HUDEP-2 (cell line): Measurements from ENCODE around the gene SLC29A1.
"Not testable (repeated sequence)": the region's sequence is repeated elsewhere in the genome, so short reads cannot be mapped to it uniquely, and the experiment has no call there.

ENCODE experiments used
- DNase-seq, 76 experiments: peaks; one replicate each; lab custom pipeline; 2025; ENCODE audit not compliant: unreplicated experiment in 76 of 76; lab: John Stamatoyannopoulos, UW

SLC29A1 gene

GRCh38 chr6:44193307-44193910 is 30.0 kb upstream of the SLC29A1 start:
- no peak for DNase-seq

GRCh38 chr6:44194326-44194725 is 29.1 kb upstream of the SLC29A1 start:
- DNase-seq: no peak

DNA sequence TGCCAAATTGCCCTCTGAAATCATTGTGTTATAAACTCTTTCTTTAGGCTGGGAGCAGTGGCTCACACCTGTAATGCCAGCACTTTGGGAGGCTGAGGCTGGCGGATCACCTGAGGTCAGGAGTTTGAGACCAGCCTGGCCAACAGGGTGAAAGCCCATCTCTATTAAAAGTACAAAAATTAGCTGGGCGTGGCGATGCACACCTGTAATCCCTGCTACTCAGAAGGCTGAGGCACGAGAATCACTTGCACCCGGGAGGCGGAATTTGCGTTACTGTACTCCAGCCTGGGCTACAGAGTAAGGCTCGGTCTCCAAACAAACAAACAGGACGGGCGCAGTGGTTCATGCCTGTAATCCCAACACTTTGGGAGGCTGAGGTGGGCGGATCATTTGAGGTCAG is 27.0 kb upstream of the SLC29A1 start:
- not testable (repeated sequence) for DNase-seq

GRCh38 chr6:44198684-44199083 is 24.7 kb upstream of the SLC29A1 start:
- DNase-seq: no peak

DNA sequence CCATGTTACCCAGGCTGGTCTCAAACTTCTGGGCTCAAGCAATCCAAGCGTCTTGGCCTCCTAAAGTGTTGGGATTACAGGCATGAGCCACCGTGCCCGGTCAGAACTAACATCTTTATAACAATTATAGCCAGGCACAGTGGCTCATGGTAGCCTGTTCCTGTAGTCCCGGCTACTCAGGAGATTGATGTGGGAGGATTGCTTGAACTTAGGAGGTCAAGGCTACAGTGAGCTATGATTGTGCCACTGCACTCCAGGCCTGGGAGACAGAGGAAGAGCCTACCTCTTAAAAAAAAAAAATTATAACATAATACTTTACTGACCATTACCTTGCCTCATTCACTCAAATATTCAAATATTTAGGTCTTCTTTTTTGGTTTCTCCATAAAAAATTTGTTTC is 23.5 kb upstream of the SLC29A1 start:
- DNase-seq: no peak

- DNase-seq: no peak
These were observed 22.2 kb upstream of the SLC29A1 start for GRCh38 chr6:44201200-44201599.

DNA sequence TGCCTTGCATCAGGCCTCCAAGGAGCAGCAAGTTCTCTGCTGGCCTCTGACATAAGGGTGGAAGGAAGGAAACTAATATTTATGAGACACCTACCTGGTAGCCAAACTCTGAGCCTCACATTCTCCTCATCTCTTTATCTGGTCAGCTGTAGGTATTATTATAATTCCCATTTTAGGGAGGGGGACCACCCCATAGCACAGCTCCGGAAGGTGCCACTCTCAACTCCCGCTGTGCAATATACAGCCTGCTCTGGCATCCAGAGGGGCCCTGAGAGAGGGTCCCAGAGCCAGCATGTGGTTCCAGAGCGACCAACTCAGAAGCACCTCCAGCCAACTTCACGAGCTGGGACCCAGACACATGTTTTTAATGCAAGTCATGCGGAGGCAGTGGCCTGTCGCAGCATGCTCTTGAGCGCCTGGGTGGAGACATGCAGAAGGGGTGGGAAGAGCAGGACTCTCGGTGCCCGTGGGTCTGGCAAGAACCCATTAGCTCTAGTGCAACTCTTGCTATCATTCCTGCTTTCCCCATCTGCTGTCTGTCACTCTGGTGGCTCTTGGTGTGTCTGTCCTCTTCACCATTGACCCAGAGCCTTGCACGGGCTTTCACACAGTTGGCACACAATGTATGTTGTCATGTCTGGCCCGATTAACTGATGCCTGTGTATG is 21.6 kb upstream of the SLC29A1 start:
- peak in 3 of 76 experiments; percentile 28 to 29 (median 28) for DNase-seq

- no peak for DNase-seq
These were observed 20.9 kb upstream of the SLC29A1 start for GRCh38 chr6:44202332-44202971.

- no peak for DNase-seq
These were observed 20.2 kb upstream of the SLC29A1 start for GRCh38 chr6:44202972-44203750.

GRCh38 chr6:44203955-44204354 is 19.4 kb upstream of the SLC29A1 start:
- DNase-seq: no peak

DNA sequence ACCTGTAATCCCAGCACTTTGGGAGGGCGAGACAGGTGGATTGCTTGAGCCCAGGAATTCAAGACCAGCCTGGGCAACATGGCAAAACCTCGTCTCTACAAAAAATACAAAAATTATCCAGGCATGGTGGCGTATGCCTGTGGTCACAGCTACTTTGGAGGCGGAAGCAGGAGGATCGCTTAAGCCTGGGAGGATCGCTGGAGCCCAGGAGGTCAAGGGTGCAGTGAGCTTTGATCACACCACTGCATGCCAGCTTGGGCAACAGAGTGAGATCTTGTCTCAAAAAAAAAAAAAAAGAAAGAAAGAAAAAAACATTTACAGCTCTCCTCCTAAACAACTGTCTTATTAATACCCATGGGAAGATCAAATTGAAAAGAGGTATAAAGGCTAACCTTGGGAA is 15.4 kb upstream of the SLC29A1 start:
- no peak for DNase-seq

DNA sequence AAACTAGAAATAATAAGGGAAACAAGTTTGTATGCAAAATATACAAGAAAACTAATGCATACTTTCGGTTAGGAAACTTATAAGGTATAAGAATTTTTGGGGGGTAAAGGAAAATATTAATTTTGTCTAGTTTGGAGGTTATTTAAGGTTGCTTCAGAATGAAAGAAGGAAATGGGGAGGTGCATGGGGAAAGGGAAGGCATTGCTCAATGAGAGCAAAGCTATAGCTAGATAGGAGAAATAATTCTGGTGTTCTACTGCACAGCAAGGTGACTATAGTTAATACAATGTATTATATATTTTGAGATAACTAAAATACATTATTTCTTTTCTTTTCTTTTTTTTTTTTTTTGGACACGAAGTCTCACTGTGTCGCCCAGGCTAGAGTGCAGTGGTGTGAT is 12.1 kb upstream of the SLC29A1 start:
- DNase-seq: no peak

- no peak for DNase-seq
These were observed 9.1 kb upstream of the SLC29A1 start for GRCh38 chr6:44214307-44214706.

DNA sequence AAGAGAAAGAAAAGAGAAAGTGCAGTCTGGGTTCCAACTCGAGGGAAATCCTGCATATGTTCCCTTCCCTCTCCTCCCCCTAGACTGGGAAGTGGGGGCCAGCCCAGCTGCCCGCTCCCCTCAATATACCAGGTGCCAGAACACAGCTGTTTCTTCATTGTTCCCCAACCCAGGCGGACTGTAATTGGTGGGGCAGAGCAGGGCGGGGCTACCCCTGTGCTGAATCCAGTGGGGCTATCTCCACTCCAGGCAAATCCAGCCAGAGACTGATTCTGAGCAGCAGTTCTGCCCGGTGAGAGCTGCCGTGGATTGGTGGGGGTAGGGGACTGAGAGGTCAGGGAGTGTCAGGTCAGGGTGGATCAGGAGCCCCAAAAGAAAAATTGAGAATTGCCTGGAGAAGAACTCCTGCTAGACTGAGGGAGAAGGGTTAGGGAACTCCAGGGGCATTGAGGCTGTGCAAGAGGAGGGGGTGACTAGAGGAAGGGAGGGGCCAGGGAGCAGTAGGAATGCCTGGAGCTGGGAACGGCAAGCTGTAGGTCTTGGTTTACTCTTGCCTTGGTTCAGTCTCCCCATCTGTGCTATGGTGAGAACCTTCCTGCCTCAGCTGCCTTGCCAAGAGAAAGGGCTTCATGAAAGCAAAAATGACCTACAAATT is 6.6 kb upstream of the SLC29A1 start, which contains the start of gene MYMX:
TSS of gene MYMX (plus strand) at position 250 of the 655 bp plus-strand sequence. CDS start 546 bp downstream, outside the sequence.
- peak in 2 of 76 experiments; percentile 20 to 24 for DNase-seq

DNA sequence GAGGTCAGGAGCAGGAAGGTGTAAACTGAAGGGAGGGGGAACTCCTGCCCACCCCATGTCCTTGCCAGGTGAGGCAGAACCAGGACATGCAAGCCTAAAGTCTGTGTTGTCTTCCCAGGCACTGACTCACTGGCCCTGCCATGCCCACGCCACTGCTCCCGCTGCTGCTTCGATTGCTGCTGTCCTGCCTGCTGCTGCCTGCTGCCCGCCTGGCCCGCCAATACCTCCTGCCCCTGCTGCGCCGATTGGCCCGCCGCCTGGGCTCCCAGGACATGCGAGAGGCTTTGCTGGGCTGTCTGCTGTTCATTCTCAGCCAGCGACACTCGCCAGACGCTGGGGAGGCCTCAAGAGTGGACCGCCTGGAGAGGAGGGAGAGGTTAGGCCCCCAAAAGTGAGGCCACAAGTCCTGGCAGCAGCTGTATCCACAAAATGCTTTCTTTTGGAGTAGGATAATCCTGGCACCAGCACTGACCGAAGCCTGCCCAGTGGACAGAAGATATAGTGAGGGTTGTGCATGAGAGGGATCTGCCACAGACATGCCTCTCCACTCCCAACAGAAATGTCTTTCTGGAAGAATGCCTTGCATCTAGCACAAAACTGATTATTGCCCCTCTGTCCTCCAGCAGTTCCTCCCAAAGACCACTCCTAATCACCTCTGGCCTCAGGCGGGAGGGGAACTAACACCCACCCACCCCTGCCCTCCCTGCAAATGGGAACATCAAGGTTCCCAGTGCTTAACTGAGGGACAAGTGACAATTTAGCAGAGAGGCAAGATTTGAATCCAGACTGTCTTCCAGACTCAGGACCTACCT is 5.9 kb upstream of the SLC29A1 start:
- no peak for DNase-seq

DNA sequence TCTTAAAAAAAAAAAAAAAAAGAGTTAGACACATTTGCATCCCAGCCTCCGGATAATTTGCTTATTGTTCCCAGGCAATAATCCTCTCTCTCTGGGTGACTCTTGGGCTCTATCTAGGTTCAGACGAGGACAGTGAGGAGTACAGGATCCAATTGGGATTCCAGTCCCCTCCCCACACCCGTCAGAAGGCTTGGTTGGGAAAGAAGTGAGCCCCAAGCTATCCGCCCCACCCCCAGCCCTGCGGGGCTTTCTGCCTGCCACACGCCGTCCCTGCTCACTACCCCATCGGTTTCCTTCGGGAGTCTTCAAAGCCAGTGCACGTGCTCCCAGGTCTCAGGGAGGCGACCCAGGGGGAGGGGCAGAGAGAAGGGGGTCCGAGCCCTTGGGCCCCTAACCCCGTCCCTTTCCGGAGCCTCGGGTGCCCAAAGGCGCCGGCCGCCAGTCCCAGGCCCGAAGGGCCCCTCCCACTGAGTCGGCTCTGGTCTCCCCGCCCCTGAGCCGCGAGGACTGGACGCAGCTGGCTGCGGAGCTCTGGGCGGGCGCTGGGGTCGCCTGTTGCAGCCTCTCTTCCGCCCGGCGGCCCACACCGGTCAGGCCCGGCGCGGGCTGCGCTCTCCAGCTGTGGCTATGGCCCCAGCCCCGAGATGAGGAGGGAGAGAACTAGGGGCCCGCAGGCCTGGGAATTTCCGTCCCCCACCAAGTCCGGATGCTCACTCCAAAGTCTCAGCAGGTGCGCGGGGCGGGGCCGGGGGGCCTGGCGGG is 4.2 kb upstream of the SLC29A1 start:
- DNase-seq: peak in 28 of 76 experiments; percentile 16 to 49 (median 37)

DNA sequence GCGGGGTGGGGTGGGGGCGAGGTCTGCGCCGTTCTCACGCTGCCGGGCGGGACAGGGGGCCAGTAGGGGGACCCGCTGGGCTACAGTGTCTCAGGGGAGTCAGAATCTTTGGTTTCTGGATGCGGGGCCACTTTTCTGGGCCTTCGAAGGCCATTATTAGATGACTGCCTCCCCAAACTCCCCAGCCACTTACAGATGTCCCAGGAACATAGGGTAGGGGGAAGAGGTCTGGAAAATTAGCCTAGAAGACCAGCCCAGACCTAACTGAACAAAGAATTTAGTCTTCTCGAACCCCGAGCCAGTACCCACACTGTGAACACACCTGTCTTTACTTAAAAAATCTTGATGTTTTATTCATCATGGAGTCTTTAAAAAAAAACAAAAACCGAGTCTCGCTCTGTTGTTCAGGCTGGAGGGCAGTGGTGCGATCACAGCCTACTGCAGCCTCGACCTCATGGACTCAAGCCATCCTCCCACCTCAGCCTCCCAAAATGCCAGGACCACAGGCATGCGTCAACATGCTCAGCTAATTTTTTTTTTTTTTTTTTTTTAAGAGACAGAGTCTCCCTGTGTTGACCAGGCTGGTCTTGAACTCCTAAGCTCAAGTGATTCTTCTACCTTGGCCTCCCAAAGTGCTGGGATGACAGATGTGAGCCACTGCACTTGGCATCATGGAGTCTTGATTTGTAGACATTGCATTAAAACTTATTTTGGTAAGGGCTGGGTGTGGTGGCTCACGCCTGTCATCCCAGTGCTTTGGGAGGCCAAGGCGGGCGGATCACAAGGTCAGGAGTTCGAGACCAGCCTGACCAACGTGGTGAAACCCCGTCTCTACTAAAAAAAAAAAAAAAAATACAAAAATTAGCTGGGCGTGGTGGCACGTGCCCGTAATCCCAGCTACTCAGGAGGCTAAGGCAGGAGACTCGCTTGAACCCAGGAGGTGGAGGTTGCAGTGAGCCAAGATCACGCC is 3.3 kb upstream of the SLC29A1 start:
- DNase-seq: no peak

- no peak for DNase-seq
These were observed 2.5 kb upstream of the SLC29A1 start for GRCh38 chr6:44220913-44221290.
